GM12878 (cell line): ENCODE data around the gene RASD1. TPM values are rescaled to one million over a fixed set of nuclear protein-coding genes. Genes with fewer than 3 reads are reported as not detected.

ENCODE experiments used
- ATAC-seq: fragments of 200-7000 bp; cut with Tn5 transposase; 3 replicates; pipeline ENCODE4 v1.9.1; 2020; ENCODE audit warnings: mild to moderate bottlenecking, moderate library complexity
- BruUV-seq: library from RNA; stranded (reverse); fragments of 400-500 nt; replicated peaks from 2 replicates; lab custom pipeline; 2021; lab: Mats Ljungman, UMichigan
- CTCF ChIA-PET: fragments of 300-600 bp; sonication (Branson Sonifier 250); formaldehyde crosslinking; extraction: SDS; loops from one replicate; lab custom pipeline; 2021; ENCODE audit warnings: inconsistent platforms; lab: Yijun Ruan, JAX
- POLR2A ChIA-PET: fragments of 350-600 bp; formaldehyde crosslinking; extraction: SDS; loops from one replicate; lab custom pipeline; 2021; ENCODE audit warnings: inconsistent platforms; lab: Charles Lee
- RAD21 ChIA-PET: fragments of 300-600 bp; sonication (Branson Sonifier 250); formaldehyde crosslinking; loops from one replicate; lab custom pipeline; 2023; ENCODE audit warnings: antibody characterized with exemption; ENCODE audit not compliant: unreplicated experiment; lab: Charles Lee
- SMC1A ChIA-PET: fragments of 300-600 bp; sonication (Branson Sonifier 250); formaldehyde crosslinking; loops from one replicate; lab custom pipeline; 2023; ENCODE audit not compliant: unreplicated experiment, uncharacterized antibody; lab: Charles Lee
- DNase-seq: peaks from one replicate; pipeline ENCODE4 v3.0.0-alpha.2; 2011; ENCODE audit warnings: low read depth, low spot score
- FAIRE-seq: peaks from 3 replicates; lab custom pipeline; 2011; peaks lifted over from hg19 to GRCh38; lab: Jason Lieb, UNC
- H2AFZ ChIP-seq: 2 replicates; pipeline ENCODE4 v1.6.0; 2011; ENCODE audit warnings: low read depth, low read length, control low read depth; ENCODE audit not compliant: control insufficient read depth
- H3K27ac ChIP-seq: 2 replicates; pipeline ENCODE4 v1.5.1; 2011; ENCODE audit warnings: control low read depth; ENCODE audit not compliant: control insufficient read depth, insufficient read depth
- H3K27me3 ChIP-seq, 2 experiments: replicated peaks in 1 of 2; 2 replicates each; pipeline versions ENCODE4 v1.6.0 to v1.6.1; 2011; ENCODE audit warnings: low read length in 1 of 2; ENCODE audit not compliant: control insufficient read depth in 2 of 2, insufficient read depth in 2 of 2
- H3K36me3 ChIP-seq, 2 experiments: 2 replicates each; pipeline ENCODE4 v1.5.1; 2011; ENCODE audit warnings: low read length in 1 of 2; ENCODE audit not compliant: control insufficient read depth in 2 of 2, insufficient read depth in 2 of 2
- H3K4me1 ChIP-seq: 2 replicates; pipeline ENCODE4 v1.6.1; 2011; ENCODE audit warnings: mild to moderate bottlenecking, low read length, moderate library complexity, mixed read lengths; ENCODE audit not compliant: control insufficient read depth, insufficient read depth
- H3K4me2 ChIP-seq: 2 replicates; pipeline ENCODE4 v1.6.0; 2011; ENCODE audit warnings: control low read depth; ENCODE audit not compliant: control insufficient read depth, insufficient read depth
- H3K4me3 ChIP-seq: fragments of 200-600 bp; sonication (generic); 2 replicates; pipeline ENCODE4 v1.5.1; 2016
- H3K79me2 ChIP-seq: 2 replicates; pipeline ENCODE4 v1.6.0; 2011; ENCODE audit warnings: low read length; ENCODE audit not compliant: control insufficient read depth, insufficient read depth
- H3K9ac ChIP-seq: 2 replicates; pipeline ENCODE4 v1.8.0; 2011; ENCODE audit warnings: low read length, control low read depth, mixed read lengths; ENCODE audit not compliant: control insufficient read depth, insufficient read depth
- H3K9me3 ChIP-seq: replicated peaks from 3 replicates; pipeline ENCODE4 v1.5.1; 2011; ENCODE audit warnings: mild to moderate bottlenecking, low read length; ENCODE audit not compliant: control insufficient read depth, insufficient read depth
- H4K20me1 ChIP-seq: 2 replicates; pipeline ENCODE4 v1.6.0; 2011; ENCODE audit not compliant: control insufficient read depth, insufficient read depth
- CBX5 ChIP-seq: sonication (generic); IDR thresholded peaks from 2 replicates; pipeline ENCODE4 v1.6.1; 2016; ENCODE audit warnings: low read depth, moderate library complexity, mild to moderate bottlenecking, inconsistent platforms
- JUND ChIP-seq: IDR thresholded peaks from 2 replicates; pipeline ENCODE4 v1.6.1; 2012; ENCODE audit warnings: low read depth, mild to moderate bottlenecking, low read length, improper control_type of control experiment, moderate library complexity
- NFYB ChIP-seq: IDR thresholded peaks from 2 replicates; pipeline ENCODE4 v1.6.1; 2011; ENCODE audit warnings: low read depth, mild to moderate bottlenecking, low read length, improper control_type of control experiment, moderate library complexity; ENCODE audit not compliant: insufficient read depth
- WGBS: methylation state at CpG from one replicate; pipeline ENCODE4 v1.1.6; 2016; ENCODE audit warnings: low lambda C conversion rate; ENCODE audit not compliant: insufficient replicate concordance, insufficient coverage; ENCODE audit errors: missing lambda C conversion rate; 5-methylcytosine and 5-hydroxymethylcytosine counted together
- in situ Hi-C: fragments of 300-500 bp; cut with MboI; formaldehyde crosslinking; loops from 9 replicates; pipeline ENCODE4 v1.14.3; 2018; ENCODE audit warnings: mixed read lengths
- intact Hi-C: fragments of 100-400 bp; cut with micrococcal nuclease; formaldehyde crosslinking; loops from one replicate; pipeline ENCODE4 v1.14.2; 2022; ENCODE audit not compliant: unreplicated experiment
- polyA plus RNA-seq, 11 experiments: library from polyadenylated mRNA; depleted of rRNA in 4 of 11; unstranded in 6 of 11; stranded (reverse) in 5 of 11; fragments of >200 nt; fragmentation: Nextera tagmentation in 4 of 11; fragmentation: Illumina TruSeq in 1 of 11; extraction: Ambion mirVana in 4 of 11; extraction: Trizol in 1 of 11; gene quantifications; 1 replicate in 1 of 11; 2 replicates in 10 of 11; pipeline versions ENCODE4 v1.2.1 to v1.2.3, GENCODE V29; 2011 to 2016; ENCODE audit warnings: inconsistent platforms in 2 of 11, missing spikeins in 2 of 11, low read depth in 1 of 11
- total RNA-seq, 4 experiments: library from RNA; depleted of rRNA in 3 of 4; stranded (reverse); fragments of >200 nt in 3 of 4; fragmentation: Illumina TruSeq in 1 of 4; extraction: Trizol in 1 of 4; gene quantifications; 2 replicates each; pipeline versions ENCODE4 v1.2.1 to v1.2.3, GENCODE V29; 2013 to 2021

RASD1 gene
- total and polyA plus RNA-seq, 10 of the 15 experiments (the other 5 are each of a cell fraction or from before 2014, with no cell fraction given): 0.14 to 0.33 TPM; not detected in 8

DNA sequence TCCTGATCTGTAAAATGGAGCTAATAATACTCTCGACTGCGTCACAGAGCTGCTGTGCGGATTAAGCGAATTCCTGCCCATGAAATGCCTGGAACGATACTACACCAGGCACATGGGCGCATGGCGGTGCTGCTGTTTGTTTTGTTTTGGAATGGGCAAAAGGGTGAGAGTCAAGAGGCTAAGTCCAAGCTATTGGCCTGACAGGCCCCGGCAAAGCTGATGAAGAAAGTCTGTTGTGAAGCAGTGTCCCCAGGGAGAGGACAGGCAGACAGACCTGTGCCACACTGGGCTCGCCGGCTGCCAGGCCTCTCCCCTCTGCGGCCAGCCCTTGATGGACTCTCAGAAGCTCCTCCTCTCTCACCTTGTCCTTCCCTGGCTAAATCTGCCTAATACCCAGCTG lies 31.3 kb upstream of the RASD1 start:
- RAD21 ChIA-PET: no interaction called here
- H3K79me2 ChIP-seq: no peaks in the 10 kb centered on the region
- SMC1A ChIA-PET: no interaction called here
- no peak for ATAC-seq
- no peak for FAIRE-seq
- H3K27me3 ChIP-seq: no peaks in the 10 kb centered on the region
- DNase-seq: no peak
- no peaks in the 10 kb centered on the region for H3K4me1 ChIP-seq
- no peak for TF ChIP-seq CBX5
- TF ChIP-seq, all 136 proteins: peak for 0
- BruUV-seq: no TSS peak
- H3K36me3 ChIP-seq: no peaks in the 10 kb centered on the region
- in situ Hi-C loops (no loop called here), intact Hi-C loops (no loop called here)
- no peaks in the 10 kb centered on the region for H4K20me1 ChIP-seq
- ChIA-PET CTCF (interaction anchor here (0.5 kb wide), 1 partner anchor 392 kb away, joined by 4 read pairs; no protein-coding TSS in a partner anchor), POLR2A (no interaction called here)
- H3K4me2 ChIP-seq: no peak overlapping the region
- H2AFZ ChIP-seq: no peak overlapping the region
- no peaks in the 10 kb centered on the region for H3K9me3 ChIP-seq
- 91% methylated on average over 11 of the region's 11 CpGs for WGBS
- no peak overlapping the region for H3K27ac ChIP-seq
- H3K9ac ChIP-seq: no peak overlapping the region
- no peak overlapping the region for H3K4me3 ChIP-seq

DNA sequence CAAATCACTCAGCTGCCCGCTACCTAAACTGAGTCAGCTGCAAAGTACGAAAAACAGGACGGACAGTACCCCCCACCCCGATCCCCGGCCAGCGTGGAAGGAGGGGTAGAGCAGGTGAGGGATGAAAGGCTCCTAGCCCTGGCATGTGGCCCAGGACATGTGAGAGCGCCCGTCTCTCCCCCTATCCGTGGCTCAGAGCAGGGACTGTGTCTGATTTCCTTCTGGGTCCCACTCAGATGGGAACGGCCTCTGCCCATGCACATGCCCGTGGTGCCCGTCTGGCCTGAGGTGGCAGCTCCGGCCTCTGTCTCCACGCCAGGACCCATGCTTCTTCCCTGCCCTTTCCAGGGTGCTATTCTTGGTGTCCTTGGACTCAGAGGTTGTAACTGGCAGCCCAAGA lies 30.2 kb upstream of the RASD1 start:
- RAD21 ChIA-PET: no interaction called here
- TF ChIP-seq NFYB: no peak
- no peak for TF ChIP-seq JUND
- Histone ChIP-seq H2AFZ (no peak overlapping the region), H3K9me3 (no peaks in the 10 kb centered on the region), H3K4me1 (no peaks in the 10 kb centered on the region), H3K4me3 (no peak overlapping the region), H3K27ac (no peak overlapping the region), H4K20me1 (no peaks in the 10 kb centered on the region), H3K36me3 (no peaks in the 10 kb centered on the region), H3K79me2 (no peaks in the 10 kb centered on the region), H3K9ac (no peak overlapping the region), H3K27me3 (no peaks in the 10 kb centered on the region), H3K4me2 (no peak overlapping the region)
- FAIRE-seq (no peak), ATAC-seq (no peak), DNase-seq (no peak)
- no TSS peak for BruUV-seq
- POLR2A ChIA-PET: no interaction called here
- intact Hi-C loops (no loop called here), in situ Hi-C loops (no loop called here)
- WGBS: 77% methylated on average over 14 of the region's 14 CpGs
- SMC1A ChIA-PET: no interaction called here
- CTCF ChIA-PET: no interaction called here
